ENCODE results near the gene ZEB2.

ZEB2 gene

GRCh38 chr2:144547494-144547893 is 27.6 kb upstream of the ZEB2 start:
- no peak overlapping the region for H3K4me3 ChIP-seq (ENCODE audit: low read length)
- no peak for TF ChIP-seq CTCF (conservative IDR thresholded peaks at IDR 0.05; ENCODE audit: low read length)
- no peak for DNase-seq (ENCODE audit: low read depth)

- no peak for DNase-seq (ENCODE audit: low read depth)
- TF ChIP-seq CTCF (conservative IDR thresholded peaks at IDR 0.05; ENCODE audit: low read length) = no peak
- H3K4me3 ChIP-seq (ENCODE audit: low read length) = no peak overlapping the region
These were observed 27.0 kb upstream of the ZEB2 start for GRCh38 chr2:144546933-144547332.

GRCh38 chr2:144545787-144546186 is 25.9 kb upstream of the ZEB2 start:
- no peak for TF ChIP-seq CTCF (conservative IDR thresholded peaks at IDR 0.05; ENCODE audit: low read length)
- DNase-seq (ENCODE audit: low read depth) = no peak
- no peak overlapping the region for H3K4me3 ChIP-seq (ENCODE audit: low read length)

GRCh38 chr2:144544053-144544452 is 24.1 kb upstream of the ZEB2 start:
- no peak overlapping the region for H3K4me3 ChIP-seq (ENCODE audit: low read length)
- no peak for TF ChIP-seq CTCF (conservative IDR thresholded peaks at IDR 0.05; ENCODE audit: low read length)
- DNase-seq (ENCODE audit: low read depth) = no peak

- TF ChIP-seq CTCF (conservative IDR thresholded peaks at IDR 0.05; ENCODE audit: low read length) = no peak
- DNase-seq (ENCODE audit: low read depth) = no peak
- no peak overlapping the region for H3K4me3 ChIP-seq (ENCODE audit: low read length)
These were observed 21.5 kb upstream of the ZEB2 start for GRCh38 chr2:144541396-144541795.

GRCh38 chr2:144539289-144539782 is 19.4 kb upstream of the ZEB2 start:
- no peak for DNase-seq (ENCODE audit: low read depth)
- H3K4me3 ChIP-seq (ENCODE audit: low read length) = no peak overlapping the region
- no peak for TF ChIP-seq CTCF (conservative IDR thresholded peaks at IDR 0.05; ENCODE audit: low read length)

- DNase-seq (ENCODE audit: low read depth) = no peak
- no peak overlapping the region for H3K4me3 ChIP-seq (ENCODE audit: low read length)
- no peak for TF ChIP-seq CTCF (conservative IDR thresholded peaks at IDR 0.05; ENCODE audit: low read length)
These were observed 15.4 kb upstream of the ZEB2 start for GRCh38 chr2:144535300-144535699.

Measured in AG10803 (cell line).